ENCODE data around the gene SUN3. TPM values are rescaled to one million over a fixed set of nuclear protein-coding genes. Genes with fewer than 3 reads are reported as not detected.

SUN3 gene
- total and polyA plus RNA-seq, 2 of the 4 experiments (the other 2 are of a cell fraction), result not detected

- no peak overlapping the region for H3K4me3 ChIP-seq (ENCODE audit: insufficient read depth, low read depth, low read length)
- no peak overlapping the region for H3K14ac ChIP-seq (replicated peaks; ENCODE audit: low read depth, low read length)
- no peak overlapping the region for H2BK20ac ChIP-seq (ENCODE audit: low read depth, low read length)
- H3K9ac ChIP-seq (ENCODE audit: low read depth, low read length), result no peak overlapping the region
- no TSS peak for BruUV-seq (replicated peaks)
- no peak overlapping the region for H3K4me2 ChIP-seq (ENCODE audit: low read depth, low read length)
- CTCF ChIA-PET, result interaction anchor here (1.4 kb wide), 1 partner anchor 12 kb away, joined by 7 read pairs; no protein-coding TSS in a partner anchor
- H2AK5ac ChIP-seq (ENCODE audit: low read depth, low read length), result no peak overlapping the region
- no peak overlapping the region for H2AK9ac ChIP-seq (replicated peaks; ENCODE audit: low read depth, low read length, poor library complexity)
- peaks cover 4% of the 10 kb centered on the region; the same call in 1 of the 2 replicates for H4K20me1 ChIP-seq (ENCODE audit: insufficient read depth, low read length)
- dilution Hi-C loops (cut with HindIII; ENCODE audit: low sequenced_read_pairs, unreplicated experiment) (no loop called here), intact Hi-C loops (cut with micrococcal nuclease) (no loop called here), in situ Hi-C loops (cut with MboI; ENCODE audit: low sequenced_read_pairs) (no loop called here)
- peaks cover 12 to 14% of the 10 kb centered on the region in 2 experiments for H3K79me1 ChIP-seq (ENCODE audit: low read depth in 1 of 2, low read length in 2 of 2)
- ATAC-seq (ENCODE audit: low read depth), result no peak
- H3K36me3 ChIP-seq (ENCODE audit: control insufficient read depth, insufficient read depth, low read length), result peaks cover 10% of the 10 kb centered on the region
- H3K9me1 ChIP-seq (ENCODE audit: insufficient read depth, low read length), result peaks cover 8% of the 10 kb centered on the region
- DNase-seq, result no peak
- no peak overlapping the region for H2AFZ ChIP-seq (replicated peaks; ENCODE audit: low read length, poor library complexity)
- H3K23ac ChIP-seq (ENCODE audit: low read depth, low read length), result no peak overlapping the region
- H3K18ac ChIP-seq (ENCODE audit: low read depth, low read length), result no peak overlapping the region
- H4K91ac ChIP-seq (ENCODE audit: insufficient read depth, low read depth, low read length), result no peak overlapping the region
- H2BK15ac ChIP-seq (ENCODE audit: low read depth, low read length), result no peak overlapping the region
- no CpG with 5 or more reads among the region's 6 CpGs for WGBS, 2 experiments (ENCODE audit: extremely low coverage in 2 of 2, insufficient read length in 1 of 2)
- no peak overlapping the region for H3K4ac ChIP-seq (ENCODE audit: low read depth, low read length)
- H2BK120ac ChIP-seq (ENCODE audit: low read depth, low read length), result no peak overlapping the region
- no peak overlapping the region for H3K27ac ChIP-seq (ENCODE audit: insufficient read depth, low read length)
- H4K8ac ChIP-seq (ENCODE audit: low read depth in 2 of 2, low read length in 2 of 2), result no peak overlapping the region
- no peaks in the 10 kb centered on the region for H3K27me3 ChIP-seq (ENCODE audit: control insufficient read depth, insufficient read depth, low read length)
- H3K56ac ChIP-seq (ENCODE audit: extremely low read depth, insufficient read depth, low read length), result no peak overlapping the region
- H2BK5ac ChIP-seq (ENCODE audit: low read depth, low read length, poor library complexity, severe bottlenecking), result no peak overlapping the region
- H3K4me1 ChIP-seq (ENCODE audit: control insufficient read depth, insufficient read depth, low read length), result peaks cover 4% of the 10 kb centered on the region; the same call in 1 of the 2 replicates
- H4K5ac ChIP-seq (ENCODE audit: low read depth, low read length), result no peak overlapping the region
- no peaks in the 10 kb centered on the region for H3K9me3 ChIP-seq (ENCODE audit: control insufficient read depth, insufficient read depth, low read length)
- TF ChIP-seq, protein P1, sequence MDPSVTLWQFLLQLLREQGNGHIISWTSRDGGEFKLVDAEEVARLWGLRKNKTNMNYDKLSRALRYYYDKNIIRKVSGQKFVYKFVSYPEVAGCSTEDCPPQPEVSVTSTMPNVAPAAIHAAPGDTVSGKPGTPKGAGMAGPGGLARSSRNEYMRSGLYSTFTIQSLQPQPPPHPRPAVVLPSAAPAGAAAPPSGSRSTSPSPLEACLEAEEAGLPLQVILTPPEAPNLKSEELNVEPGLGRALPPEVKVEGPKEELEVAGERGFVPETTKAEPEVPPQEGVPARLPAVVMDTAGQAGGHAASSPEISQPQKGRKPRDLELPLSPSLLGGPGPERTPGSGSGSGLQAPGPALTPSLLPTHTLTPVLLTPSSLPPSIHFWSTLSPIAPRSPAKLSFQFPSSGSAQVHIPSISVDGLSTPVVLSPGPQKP (IDR thresholded peaks at IDR 0.05; ENCODE audit: borderline replicate concordance, low read depth, low read length), result no peak
- TF ChIP-seq MAZ (IDR thresholded peaks at IDR 0.05; ENCODE audit: borderline replicate concordance, low read depth, low read length), result no peak
- TF ChIP-seq, protein P2, sequence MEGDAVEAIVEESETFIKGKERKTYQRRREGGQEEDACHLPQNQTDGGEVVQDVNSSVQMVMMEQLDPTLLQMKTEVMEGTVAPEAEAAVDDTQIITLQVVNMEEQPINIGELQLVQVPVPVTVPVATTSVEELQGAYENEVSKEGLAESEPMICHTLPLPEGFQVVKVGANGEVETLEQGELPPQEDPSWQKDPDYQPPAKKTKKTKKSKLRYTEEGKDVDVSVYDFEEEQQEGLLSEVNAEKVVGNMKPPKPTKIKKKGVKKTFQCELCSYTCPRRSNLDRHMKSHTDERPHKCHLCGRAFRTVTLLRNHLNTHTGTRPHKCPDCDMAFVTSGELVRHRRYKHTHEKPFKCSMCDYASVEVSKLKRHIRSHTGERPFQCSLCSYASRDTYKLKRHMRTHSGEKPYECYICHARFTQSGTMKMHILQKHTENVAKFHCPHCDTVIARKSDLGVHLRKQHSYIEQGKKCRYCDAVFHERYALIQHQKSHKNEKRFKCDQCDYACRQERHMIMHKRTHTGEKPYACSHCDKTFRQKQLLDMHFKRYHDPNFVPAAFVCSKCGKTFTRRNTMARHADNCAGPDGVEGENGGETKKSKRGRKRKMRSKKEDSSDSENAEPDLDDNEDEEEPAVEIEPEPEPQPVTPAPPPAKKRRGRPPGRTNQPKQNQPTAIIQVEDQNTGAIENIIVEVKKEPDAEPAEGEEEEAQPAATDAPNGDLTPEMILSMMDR (conservative IDR thresholded peaks at IDR 0.05; ENCODE audit: low read depth, low read length), result no peak
- TF ChIP-seq MXI1 (IDR thresholded peaks at IDR 0.05; ENCODE audit: borderline replicate concordance, low read depth, low read length), result no peak
- TF ChIP-seq RAD21 (IDR thresholded peaks at IDR 0.05; ENCODE audit: low read length), result no peak
- no peak for TF ChIP-seq RCOR1 (IDR thresholded peaks at IDR 0.05; ENCODE audit: insufficient replicate concordance, low read length)
- no peak for TF ChIP-seq FOS (IDR thresholded peaks at IDR 0.05; ENCODE audit: low read depth, low read length)
- no peak for TF ChIP-seq CHD1 (IDR thresholded peaks at IDR 0.05; ENCODE audit: low read depth, low read length)
- no peak for TF ChIP-seq CEBPB (IDR thresholded peaks at IDR 0.05; ENCODE audit: low read depth, low read length)
- TF ChIP-seq SMC3 (IDR thresholded peaks at IDR 0.05; ENCODE audit: low read depth, low read length), result no peak
- TF ChIP-seq MAFK (IDR thresholded peaks at IDR 0.05; ENCODE audit: low read depth, low read length), result no peak
- TF ChIP-seq BHLHE40 (IDR thresholded peaks at IDR 0.05; ENCODE audit: low read depth, low read length), result no peak
- no peak for TF ChIP-seq USF2 (IDR thresholded peaks at IDR 0.05; ENCODE audit: low read depth, low read length)
- no peak for TF ChIP-seq NFE2L2 (IDR thresholded peaks at IDR 0.05; ENCODE audit: low read depth, low read length)
- POLR2A ChIA-PET (ENCODE audit: unreplicated experiment), result no interaction called here
These were observed 71.8 kb downstream of the SUN3 start for GRCh38 chr7:47957156-47957555.
